GDM1 (cell line): ENCODE results near the gene DNAJC17.

Experiments used
- DNase-seq: peaks from one replicate; lab custom pipeline; 2025; lab: John Stamatoyannopoulos, UW

The DNAJC17 gene

DNA sequence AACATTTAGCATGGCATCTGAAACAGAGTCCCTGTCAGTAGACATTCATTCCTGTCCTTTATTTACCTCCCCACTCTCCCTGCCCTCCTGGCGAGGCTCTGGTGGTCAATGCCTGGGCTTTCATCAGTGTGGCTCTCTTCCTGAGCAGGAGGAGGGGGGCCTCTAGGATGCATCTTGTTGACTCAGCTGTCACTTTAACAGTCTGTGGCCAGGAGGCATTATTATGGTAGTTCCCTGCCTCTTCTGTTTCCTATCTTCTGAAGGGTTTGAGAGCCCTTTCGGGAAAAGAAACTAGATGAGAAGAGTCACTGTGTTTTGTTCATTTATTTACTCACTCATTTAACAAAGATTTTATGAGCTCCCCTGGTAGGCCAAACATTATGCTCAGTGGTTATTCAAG, 23.6 kb upstream of the DNAJC17 start:
- DNase-seq = no peak

DNA sequence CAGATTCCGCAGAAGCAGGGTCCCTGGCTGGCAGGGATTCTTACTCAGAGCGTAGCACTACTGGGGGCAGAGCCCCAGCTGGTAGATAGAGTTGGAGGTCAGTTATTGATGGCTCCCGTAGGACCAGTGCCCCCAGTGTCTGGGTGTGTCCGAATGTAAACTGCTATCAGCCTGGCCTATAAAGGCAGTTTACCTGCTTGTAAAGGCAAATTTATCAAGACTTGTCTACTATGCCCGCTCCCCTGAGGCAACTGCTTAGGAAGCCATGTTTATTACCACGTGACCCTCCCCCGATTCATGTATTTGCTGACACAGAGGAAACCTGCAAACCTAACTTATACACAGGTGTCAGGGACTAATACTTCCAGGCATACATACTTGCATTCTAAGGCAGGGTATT, 21.8 kb upstream of the DNAJC17 start:
- no peak for DNase-seq

DNA sequence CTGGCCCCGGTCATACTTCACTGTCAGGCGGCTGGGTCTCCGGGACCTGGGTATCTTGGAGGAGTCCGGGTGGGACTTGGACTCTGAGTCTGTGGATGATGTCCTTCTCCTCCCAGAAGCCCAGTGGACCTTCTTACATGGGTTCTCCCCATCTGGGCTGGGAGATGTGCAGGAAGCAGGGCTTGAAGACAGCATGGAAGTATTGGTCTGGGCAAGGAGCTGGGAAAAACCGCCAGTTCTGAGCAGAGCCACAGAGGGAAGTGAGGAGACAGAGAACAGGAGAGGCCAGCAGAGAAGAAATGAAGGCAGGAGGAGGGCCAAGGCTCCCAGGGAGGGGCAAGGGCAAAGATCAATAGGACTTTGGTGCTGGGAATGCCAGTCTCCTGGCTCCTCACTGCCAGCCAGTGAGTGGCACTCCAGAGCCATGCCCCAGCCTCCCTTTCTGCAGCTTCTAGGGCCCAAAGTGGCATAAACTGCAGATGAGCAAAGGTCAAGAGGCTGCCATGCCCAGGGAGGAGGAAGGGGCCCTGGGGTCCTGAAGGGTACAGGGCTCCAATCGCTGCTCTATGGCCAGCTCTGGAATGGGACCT, 21.3 kb upstream of the DNAJC17 start, which contains the start of gene PPP1R14D:
PPP1R14D (minus strand) TSS at position 262 of the 590 bp plus-strand sequence; CDS start at position 195, 67 bp downstream.
- no peak for DNase-seq

DNA sequence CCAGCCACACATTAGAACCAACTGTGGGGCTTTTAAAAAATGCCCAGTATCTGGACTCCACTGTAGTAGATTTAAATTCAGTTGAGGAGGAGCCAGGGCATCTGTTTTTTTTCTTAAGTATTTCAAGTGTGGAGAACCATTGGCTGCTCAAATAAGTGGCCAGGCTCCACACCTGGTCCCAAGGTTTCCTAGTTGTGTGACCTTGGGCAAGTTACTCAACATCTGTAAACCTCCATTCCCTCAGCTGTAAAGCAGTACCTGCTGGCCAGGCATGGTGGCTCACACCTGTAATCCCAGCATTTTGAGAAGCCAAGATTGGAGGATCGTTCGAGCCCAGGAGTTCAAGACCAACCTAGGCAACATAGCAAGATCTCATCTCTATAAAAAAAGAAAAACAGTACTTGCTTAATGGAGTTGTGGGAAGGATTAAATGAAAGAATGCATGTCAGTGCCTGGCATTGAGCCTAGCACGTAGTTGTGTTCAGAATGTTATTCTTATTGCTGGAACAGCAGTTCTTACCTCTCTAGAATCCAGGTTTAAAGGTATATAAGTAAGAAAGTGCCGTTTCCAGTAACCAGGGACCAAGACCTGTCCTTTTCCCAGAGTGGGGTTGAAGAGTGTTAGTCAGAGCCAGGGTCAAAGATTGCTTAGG, 19.3 kb upstream of the DNAJC17 start:
- DNase-seq = no peak

DNA sequence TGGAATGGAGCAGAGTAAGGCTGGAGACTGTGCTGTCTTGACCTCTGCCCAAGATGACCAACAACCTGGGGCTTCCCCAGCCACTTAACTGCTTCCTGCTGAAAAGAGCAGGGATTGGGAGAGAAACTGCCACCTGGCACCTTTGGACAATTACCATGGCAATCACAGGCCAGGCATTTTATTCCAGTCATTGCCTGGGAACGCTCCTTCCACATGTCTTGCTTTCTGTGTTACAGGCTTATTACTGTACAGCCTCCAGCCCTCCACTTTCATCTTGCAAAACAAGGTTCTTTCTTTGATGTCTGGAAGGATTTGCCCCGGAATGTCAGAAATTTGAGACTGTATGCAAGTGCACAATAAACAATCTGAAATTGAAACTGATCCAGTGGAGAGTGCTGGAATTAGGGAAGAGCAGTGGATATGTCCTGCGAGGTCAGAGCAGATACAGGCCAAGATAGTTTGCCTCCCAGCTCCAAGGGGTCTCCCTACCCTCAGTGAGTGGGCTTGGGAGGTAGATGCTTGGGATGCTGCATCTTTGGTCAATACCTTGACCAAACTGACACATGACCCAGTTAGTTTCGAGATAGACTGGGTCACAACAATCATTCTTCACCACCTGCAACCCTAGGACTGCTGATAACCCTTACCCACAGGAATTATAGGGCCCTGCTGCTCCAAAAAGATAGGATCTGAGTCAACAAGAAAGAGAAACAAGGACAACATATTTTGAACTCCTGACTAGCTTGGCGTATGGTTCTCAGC, 18.6 kb upstream of the DNAJC17 start:
- DNase-seq = no peak

DNA sequence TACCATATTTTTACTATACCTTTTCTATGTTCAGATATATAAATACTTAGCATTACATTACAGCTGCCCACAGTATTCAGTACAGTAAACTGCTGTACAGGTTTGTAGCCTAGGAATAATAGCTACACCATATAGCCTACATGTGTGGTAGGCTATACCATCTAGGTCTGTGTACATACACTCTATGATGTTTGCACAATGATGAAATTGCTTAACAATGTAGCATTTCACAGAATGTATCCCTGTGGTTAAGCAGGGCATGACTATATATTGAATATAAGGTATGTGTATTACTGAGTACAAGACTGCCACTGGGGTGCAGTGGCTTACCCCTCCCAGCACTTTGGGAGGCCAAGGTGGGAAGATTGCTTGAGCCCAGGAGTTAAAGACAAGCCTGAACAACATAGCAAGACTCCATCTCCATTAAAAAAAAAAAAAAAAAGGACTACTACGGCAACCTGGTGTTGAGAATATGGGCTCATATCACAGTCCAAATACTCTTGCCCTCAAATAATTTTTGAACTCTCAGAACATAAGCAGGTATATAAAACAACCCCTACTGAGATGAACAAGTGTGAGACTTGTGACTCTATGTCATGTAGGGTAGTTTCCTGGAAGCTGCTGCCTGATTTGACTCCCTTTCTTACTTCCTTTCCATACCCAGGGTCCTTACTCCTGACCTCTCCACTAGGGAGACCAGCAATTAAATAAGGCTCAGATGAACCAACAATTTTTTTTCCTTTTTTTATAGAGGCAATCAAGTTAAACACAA, 16.5 kb upstream of the DNAJC17 start:
- DNase-seq = no peak

DNA sequence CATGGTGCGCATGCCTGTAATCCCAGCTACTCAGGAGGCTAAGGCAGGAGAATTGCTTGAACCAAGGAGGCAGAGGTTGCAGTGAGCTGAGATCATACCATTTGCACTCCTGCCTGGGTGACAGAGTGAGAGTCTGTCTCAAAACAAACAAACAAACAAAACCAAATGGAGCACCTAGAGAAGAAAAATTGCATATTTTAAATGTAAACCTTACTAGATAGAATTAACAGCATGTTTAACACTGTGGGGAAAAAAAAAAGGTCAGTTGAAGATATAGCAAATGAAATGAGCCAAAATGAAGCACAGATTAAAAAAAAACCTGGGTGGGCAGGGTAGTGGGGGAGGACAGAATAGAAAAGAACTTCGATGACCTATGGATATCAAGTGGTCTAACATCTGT, 13.9 kb upstream of the DNAJC17 start:
- DNase-seq = no peak

DNA sequence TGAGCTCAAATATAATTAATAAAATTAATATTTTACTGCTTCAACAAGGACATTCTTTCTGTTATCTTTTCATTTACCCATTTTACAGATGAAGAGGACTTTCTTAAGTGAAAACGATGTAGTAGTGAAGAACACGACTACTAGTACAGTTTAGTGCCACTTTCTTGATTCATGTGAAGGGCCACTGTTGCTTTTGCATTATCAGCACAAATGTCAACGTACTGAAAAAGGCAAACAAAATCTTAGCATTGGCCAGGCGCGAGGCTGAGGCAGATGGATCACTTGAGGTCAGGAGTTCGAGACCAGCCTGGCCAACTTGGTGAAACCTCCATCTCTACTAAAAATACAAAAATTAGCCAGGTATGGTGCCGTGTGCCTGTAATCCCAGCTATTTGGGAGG, 11.8 kb upstream of the DNAJC17 start:
- DNase-seq = no peak

DNA sequence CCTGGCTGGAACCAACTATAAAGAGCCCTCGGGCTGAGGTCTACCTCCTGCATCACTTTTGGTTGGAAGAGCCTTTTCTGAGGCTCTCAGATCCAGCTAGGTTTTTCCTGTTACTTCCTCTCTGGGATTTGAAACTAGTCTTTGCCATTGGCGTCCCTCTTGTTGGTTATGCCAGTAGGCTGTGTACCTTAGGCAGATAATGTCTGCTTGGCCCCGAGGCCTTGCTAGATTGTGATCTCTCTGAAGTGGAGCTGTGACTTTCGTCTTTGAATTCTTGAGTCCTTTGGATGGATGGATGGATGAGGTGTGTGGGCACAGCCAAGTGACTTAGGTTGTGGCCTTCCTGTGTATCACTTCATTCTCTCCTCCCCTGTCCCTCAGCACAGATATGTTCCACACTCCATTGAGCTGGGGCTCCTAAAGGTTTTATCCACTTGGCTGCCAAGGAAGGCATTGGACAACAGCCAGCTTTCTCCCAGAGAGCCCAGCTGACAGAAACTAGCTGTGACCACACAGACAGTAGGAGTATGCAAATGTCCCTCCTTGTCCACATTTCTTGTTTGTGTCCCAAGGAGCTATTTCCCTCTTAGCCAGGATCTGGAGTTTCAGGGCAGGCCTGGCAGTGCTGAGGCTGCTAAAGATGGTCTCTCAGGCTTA, 7.9 kb upstream of the DNAJC17 start:
- DNase-seq = no peak

DNA sequence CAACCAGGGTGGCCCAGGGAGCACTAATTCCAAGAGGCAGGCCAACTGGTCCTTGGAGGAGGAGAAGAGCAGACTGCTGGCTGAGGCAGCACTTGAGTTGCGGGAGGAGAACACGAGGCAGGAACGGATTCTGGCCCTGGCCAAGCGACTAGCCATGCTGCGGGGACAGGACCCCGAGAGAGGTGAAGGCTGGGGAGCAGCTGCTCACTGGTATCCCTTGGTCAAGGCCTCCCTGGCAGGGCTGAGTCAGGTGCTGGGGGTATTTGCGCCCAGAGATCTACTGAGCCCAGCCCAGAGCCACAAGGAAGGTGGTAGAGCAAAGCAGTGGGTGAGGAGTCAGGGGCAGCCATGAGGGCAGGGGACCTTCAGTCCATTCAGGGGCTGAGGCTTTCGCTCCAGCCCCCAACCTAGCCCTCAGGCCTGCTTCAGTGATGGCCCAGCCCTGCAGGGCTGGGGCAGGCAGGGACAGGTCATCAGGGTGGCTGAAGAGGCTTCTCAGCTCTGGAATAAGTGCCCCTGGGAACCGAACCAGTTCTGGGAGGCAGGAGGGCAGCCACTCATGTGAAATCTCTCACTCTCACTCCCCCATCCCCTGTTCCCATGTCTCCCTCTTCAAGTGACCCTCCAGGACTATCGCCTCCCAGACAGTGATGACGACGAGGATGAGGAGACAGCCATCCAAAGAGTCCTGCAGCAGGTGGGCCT, 5.6 kb upstream of the DNAJC17 start:
- no peak for DNase-seq

DNA sequence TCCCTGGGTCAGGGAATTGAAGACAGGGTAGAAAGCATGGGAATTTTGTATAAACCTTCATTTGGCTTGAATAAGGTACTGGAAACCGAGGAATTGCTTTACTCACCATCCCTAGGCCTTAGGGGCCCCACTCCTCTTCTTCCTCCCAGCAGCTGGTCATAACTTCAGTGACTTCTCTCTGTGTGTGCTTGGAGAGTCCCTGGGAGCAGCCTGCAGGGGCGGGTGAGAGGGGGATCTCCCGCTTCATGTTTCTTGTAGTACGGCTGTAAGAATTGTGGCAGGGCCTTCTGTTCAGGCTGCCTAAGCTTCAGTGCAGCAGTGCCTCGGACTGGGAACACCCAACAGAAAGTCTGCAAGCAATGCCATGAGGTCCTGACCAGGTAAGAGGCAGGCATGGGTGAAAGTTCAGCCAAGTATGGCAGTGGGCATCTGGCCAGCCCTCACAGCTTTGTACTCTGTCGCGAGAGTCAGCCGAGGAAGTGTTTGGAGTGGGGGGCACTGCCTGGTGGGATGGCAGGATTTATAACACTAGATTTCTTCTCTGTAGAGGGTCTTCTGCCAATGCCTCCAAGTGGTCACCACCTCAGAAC, 1.7 kb upstream of the DNAJC17 start:
- DNase-seq = no peak

DNA sequence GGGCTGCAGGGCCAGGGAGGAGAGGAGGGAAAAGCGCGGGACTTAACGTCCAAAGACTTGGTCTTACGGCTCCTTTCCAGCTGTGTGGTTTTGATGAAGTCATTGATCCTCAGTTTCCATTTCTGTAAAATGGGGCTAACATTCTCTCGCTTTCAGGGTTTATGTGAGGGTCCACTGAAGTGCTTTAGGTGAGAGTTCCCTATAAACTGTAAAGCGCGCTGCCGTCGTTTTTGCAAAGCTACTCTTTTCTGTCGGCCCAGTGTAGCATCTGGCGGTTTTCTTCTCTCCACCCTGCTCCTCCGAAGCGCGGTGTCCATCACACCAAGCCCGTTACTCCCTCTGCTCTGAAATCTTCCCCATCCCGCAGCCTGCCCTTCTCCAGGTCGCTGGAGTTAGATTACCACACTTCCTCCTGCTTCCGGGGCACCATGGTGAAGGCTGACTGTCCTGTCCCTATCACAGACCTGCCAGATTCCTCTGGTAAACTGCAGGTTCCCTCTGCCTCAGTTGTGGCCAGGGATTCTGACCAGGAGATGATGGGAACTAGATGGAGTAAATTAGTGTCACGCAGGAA, 702 bp upstream of the DNAJC17 start:
- DNase-seq = no peak

DNA sequence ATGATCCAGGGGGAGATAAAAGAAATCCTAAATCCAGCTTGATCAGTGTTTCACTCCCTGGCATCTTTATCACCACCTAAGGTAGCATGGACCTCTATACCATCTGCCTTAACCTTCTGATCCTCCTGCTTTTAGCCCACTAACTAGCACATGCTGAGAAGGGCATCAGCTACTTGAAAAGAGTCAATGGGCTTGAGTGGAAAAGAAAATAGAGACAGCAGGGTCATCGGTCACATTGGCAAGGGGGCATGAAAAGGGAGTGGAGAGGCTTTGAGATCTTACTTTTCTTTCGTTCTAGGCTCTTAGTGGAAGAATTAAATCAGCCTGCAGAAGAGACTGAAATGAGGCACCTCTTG, 623 bp downstream of the DNAJC17 start:
- DNase-seq = no peak

DNA sequence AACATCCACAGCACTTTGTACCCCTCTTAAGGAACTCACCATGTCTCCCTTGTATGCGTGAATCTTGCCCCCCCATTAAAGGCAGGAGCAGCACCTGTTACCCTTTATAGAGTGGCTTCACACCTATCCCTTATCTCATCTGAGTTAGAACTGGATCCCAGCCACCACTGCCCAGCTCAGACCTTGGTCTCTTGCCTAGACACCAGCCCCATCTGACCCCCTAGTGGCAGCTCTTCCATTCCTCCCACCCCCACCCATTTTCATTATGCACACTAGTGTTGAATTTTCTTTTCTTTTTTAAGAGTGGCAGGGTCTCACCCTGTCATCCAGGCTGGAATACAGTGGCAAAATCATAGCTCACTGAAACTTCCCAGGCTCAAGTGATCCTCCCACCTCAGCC, 3.6 kb downstream of the DNAJC17 start:
- no peak for DNase-seq

DNA sequence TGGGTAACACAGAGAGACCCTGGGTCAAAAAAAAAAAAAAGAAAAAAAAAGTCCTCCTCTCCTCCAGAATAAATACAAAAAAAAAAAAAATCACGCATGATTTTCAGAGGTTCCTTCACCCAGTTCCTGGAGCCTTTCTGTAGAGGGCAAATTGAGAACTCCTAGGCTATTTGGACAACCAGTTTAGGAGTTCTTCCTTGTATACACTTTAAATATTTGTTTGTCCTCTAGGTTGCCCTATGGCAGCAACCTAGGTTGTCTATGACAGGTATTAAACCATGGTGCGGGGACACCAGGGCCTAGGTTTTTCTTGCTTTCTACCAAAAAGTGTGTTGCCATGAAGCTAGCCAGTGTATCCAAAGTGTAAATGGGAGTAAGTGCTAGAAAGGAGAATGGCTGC, 4.2 kb downstream of the DNAJC17 start:
- no peak for DNase-seq

DNA sequence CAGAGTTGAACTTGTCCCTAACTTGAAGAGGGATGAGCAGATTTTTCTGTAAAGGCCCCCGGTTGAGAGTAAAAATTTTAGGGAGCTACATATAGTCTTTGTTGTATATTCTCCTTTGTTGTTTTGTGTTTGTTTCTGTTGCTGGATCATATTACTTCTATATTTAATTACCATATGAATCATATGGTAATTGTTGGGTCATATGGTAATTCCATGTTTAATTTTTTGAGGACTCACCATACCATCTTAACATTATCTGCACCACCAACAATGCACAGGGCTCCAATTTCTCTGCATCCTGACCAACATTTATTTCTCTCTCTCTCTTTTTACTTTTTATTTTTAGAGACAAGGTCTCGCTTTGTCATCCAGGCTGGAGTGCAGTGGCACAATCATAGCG, 7.8 kb downstream of the DNAJC17 start:
- no peak for DNase-seq

DNA sequence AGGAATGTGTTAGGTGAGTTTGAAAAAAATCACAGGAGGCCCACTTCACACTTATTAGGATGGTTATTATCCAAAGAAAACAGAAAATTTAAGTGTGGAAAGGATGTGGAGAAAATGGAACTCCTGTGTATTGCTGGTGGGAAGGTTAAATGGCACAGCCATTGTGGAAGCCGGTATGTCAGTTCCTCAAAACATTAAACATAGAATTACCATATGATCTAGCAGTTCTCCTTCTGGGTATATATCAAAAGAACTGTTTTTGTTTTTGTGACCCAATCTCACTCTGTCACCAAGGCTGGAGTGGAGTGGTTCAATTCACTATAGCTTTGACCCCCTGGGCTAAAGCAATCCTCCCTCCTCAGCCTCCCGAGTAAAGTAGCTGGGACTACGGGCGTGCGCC, 10.8 kb downstream of the DNAJC17 start:
- DNase-seq = no peak

DNA sequence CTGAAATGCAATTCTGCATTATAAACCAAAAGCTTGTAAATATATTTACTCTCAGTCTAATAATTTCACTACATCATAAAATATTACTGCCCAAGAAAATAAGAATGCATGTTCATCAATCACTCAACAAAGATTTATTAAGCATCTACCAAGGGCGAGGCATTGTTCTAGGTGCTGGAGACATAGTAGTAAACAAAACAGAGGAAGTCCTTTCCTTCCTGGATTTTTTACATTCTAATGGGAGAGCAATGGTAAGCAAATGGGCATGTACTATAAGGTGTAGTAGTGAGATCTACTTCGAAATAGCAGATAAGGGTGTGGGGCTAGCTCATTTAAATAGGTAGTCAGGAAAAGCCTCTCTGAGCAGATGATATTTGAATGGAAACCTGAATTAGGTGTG, 11.2 kb downstream of the DNAJC17 start:
- DNase-seq = no peak

DNA sequence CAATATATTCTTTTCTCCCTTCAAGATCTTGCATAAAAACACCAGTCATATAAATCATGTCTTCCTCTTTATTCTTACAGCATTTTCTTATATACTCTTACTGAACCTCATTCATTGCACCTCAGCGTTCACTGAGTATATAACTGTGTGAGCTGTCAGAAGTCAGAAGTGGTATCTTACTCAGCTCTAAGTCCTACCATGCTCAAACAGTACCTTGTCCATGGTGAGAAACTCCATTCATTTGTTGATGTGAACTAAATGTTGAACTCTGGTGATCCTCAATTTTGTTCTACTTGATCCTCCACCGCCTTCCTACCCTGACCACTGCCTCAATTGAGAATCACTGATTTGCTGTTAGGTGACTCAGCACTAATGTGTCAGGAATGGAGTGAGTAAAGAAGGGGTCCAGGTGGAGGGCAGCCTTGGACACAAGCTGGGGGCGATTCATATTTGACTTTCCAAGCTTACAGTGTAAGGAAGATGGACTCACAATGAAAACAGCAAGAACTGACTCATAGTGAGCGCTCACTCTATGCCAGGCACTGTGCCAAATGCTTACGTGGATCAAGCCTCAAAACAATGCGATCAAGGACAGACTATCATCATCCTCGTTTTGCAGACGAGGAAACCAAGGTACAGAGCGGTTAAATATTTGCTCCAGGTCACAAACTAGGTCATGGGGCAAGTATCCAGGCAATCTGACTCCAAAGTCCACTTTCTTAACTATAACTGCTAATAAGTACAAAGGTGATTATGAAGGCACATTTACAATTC, 13.9 kb downstream of the DNAJC17 start:
- no peak for DNase-seq

DNA sequence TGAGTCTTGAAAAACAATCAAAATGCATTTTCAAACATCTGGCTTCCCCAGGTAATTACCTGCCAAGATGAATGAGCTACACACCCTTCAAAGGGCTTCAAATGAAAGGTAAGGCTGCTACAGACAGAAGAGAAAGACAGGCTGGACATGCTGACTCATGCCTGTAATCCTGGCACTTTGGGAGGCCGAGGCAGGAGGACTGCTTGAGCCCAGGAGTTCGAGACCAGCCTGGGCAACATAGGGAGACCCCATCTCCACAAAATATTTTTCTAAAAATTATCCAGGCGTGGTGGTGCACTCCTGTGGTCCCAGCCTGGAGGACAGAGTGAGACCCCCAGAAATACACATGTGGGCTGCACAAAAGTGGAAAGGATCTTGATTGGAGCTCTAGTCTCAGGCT, 14.9 kb downstream of the DNAJC17 start:
- no peak for DNase-seq
